ENCODE measurements around the gene MARCHF11. TPM values are rescaled to one million over a fixed set of nuclear protein-coding genes. Genes with fewer than 3 reads are reported as not detected.

The MARCHF11 gene
- total RNA-seq, 1 donor from 2014 or later: not detected

DNA sequence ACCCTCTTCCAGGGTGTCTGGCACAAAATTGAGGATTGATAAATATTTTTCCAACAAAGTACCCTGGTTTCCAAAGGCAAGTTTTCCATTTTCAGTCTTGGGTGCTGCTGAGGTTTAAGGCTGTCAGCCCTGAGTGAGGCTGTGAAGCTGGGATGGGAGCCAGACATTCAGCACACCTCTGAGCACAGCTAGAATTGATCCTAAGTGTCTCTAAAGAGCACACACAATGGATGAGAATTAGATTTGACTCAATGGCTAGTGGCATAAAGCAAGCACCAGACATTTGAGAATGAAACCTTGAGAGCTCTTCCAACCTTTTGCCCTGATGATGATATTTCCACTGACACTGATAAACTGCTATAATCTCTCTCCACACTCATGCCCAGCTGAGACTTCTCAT, 131.5 kb downstream of the MARCHF11 start:
- peaks cover 3% of the 10 kb centered on the region for H3K4me1 Mint-ChIP-seq (ENCODE audit: low read depth, unreplicated experiment)
- Histone ChIP-seq H3K79me2 (ENCODE audit: insufficient read depth, low read length) (no peaks in the 10 kb centered on the region), H3K9ac (ENCODE audit: low read length) (no peak overlapping the region), H4K20me1 (ENCODE audit: insufficient read depth, low read length) (no peaks in the 10 kb centered on the region), H3K36me3 (ENCODE audit: insufficient read depth, low read length) (no peaks in the 10 kb centered on the region), H3K27ac (ENCODE audit: low read depth, low read length) (no peak overlapping the region), H3K4me3 (ENCODE audit: insufficient read depth, low read depth, low read length) (no peak overlapping the region), H3K4me1 (ENCODE audit: insufficient read depth, low read length) (no peaks in the 10 kb centered on the region), H3K4me2 (ENCODE audit: low read length) (no peak overlapping the region), H2AFZ (ENCODE audit: low read depth, low read length) (no peak overlapping the region), H3K9me3 (ENCODE audit: insufficient read depth, low read depth, low read length) (no peaks in the 10 kb centered on the region), H3K27me3 (ENCODE audit: insufficient read depth, low read length) (no peaks in the 10 kb centered on the region)
- FAIRE-seq: no peak
- no peak overlapping the region for H3K4me3 Mint-ChIP-seq (ENCODE audit: unreplicated experiment)
- no peak overlapping the region for H3K27ac Mint-ChIP-seq (ENCODE audit: unreplicated experiment)
- peaks cover 8% of the 10 kb centered on the region for H3K9me3 Mint-ChIP-seq (ENCODE audit: unreplicated experiment)
- H3K27me3 Mint-ChIP-seq (ENCODE audit: low read depth, unreplicated experiment): no peaks in the 10 kb centered on the region
- no peak for DNase-seq (ENCODE audit: low read depth)
- no peaks in the 10 kb centered on the region for H3K36me3 Mint-ChIP-seq (ENCODE audit: low read depth, unreplicated experiment)
- TF ChIP-seq, protein P1, sequence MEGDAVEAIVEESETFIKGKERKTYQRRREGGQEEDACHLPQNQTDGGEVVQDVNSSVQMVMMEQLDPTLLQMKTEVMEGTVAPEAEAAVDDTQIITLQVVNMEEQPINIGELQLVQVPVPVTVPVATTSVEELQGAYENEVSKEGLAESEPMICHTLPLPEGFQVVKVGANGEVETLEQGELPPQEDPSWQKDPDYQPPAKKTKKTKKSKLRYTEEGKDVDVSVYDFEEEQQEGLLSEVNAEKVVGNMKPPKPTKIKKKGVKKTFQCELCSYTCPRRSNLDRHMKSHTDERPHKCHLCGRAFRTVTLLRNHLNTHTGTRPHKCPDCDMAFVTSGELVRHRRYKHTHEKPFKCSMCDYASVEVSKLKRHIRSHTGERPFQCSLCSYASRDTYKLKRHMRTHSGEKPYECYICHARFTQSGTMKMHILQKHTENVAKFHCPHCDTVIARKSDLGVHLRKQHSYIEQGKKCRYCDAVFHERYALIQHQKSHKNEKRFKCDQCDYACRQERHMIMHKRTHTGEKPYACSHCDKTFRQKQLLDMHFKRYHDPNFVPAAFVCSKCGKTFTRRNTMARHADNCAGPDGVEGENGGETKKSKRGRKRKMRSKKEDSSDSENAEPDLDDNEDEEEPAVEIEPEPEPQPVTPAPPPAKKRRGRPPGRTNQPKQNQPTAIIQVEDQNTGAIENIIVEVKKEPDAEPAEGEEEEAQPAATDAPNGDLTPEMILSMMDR (IDR thresholded peaks at IDR 0.05; ENCODE audit: insufficient read depth, low read depth, low read length): no peak
- TF ChIP-seq EZH2 (IDR thresholded peaks at IDR 0.05; ENCODE audit: insufficient read depth, low read length): no peak

GRCh38 chr5:16043349-16043965, 136.1 kb downstream of the MARCHF11 start:
- FAIRE-seq: no peak

More at GRCh38 chr5:16043349-16043965, 136.1 kb downstream of the MARCHF11 start:
- Histone ChIP-seq H3K9me3 (ENCODE audit: insufficient read depth, low read depth, low read length) (no peaks in the 10 kb centered on the region), H3K79me2 (ENCODE audit: insufficient read depth, low read length) (no peaks in the 10 kb centered on the region), H3K27me3 (ENCODE audit: insufficient read depth, low read length) (no peaks in the 10 kb centered on the region), H3K4me1 (ENCODE audit: insufficient read depth, low read length) (no peaks in the 10 kb centered on the region), H3K4me2 (ENCODE audit: low read length) (no peak overlapping the region), H3K9ac (ENCODE audit: low read length) (no peak overlapping the region), H3K4me3 (ENCODE audit: insufficient read depth, low read depth, low read length) (no peak overlapping the region), H2AFZ (ENCODE audit: low read depth, low read length) (no peak overlapping the region), H3K36me3 (ENCODE audit: insufficient read depth, low read length) (no peaks in the 10 kb centered on the region), H3K27ac (ENCODE audit: low read depth, low read length) (no peak overlapping the region), H4K20me1 (ENCODE audit: insufficient read depth, low read length) (no peaks in the 10 kb centered on the region)
- no peaks in the 10 kb centered on the region for H3K36me3 Mint-ChIP-seq (ENCODE audit: low read depth, unreplicated experiment)
- H3K4me1 Mint-ChIP-seq (ENCODE audit: low read depth, unreplicated experiment): no peaks in the 10 kb centered on the region
- peaks cover 3% of the 10 kb centered on the region for H3K9me3 Mint-ChIP-seq (ENCODE audit: unreplicated experiment)
- H3K27ac Mint-ChIP-seq (ENCODE audit: unreplicated experiment): no peak overlapping the region
- H3K27me3 Mint-ChIP-seq (ENCODE audit: low read depth, unreplicated experiment): no peaks in the 10 kb centered on the region
- TF ChIP-seq, protein P1 (IDR thresholded peaks at IDR 0.05; ENCODE audit: insufficient read depth, low read depth, low read length): no peak
- TF ChIP-seq EZH2 (IDR thresholded peaks at IDR 0.05; ENCODE audit: insufficient read depth, low read length): no peak
- DNase-seq (ENCODE audit: low read depth): no peak
- no peak overlapping the region for H3K4me3 Mint-ChIP-seq (ENCODE audit: unreplicated experiment)

Data from astrocyte (in vitro differentiated cells and primary cell).